Astrocyte of the hippocampus (primary cell): Measurements from ENCODE around the gene GLMP.
"Not testable (repeated sequence)": the region's sequence is repeated elsewhere in the genome, so short reads cannot be mapped to it uniquely, and the experiment has no call there.

ENCODE experiments used
- DNase-seq: peaks from one replicate; pipeline ENCODE4 v3.0.0; 2011; ENCODE audit warnings: low read depth, low spot score

The GLMP gene

GRCh38 chr1:156295391-156295947 lies at the start of gene GLMP:
GLMP (minus strand) TSS chr1:156295679; CDS start chr1:156295645, 34 bp downstream.
- DNase-seq, result peak; percentile 79

DNA sequence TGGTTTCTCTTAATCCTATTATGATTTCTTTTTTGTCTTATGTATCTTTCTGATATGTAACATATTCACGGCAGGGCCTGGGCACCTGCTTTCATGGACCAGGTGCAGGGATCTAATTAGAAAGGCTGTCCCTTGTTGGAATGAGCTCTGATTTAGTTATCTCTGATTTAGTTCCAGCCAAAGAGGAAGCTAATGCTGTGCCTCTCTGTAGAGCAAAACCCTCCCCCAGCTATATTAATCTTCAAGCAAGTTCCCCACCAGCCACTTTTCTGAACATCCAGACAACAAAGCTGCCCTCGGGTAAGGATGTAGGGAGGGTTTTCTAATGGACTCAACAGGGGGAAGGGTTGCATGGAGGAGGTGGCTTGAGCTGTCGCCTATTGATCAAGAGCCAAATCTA lies 48.9 kb upstream of the GLMP start:
- DNase-seq, result no peak

- no peak for DNase-seq
Measured at GRCh38 chr1:156342166-156342955, 46.9 kb upstream of the GLMP start.

GRCh38 chr1:156338180-156338976 lies 42.9 kb upstream of the GLMP start, which contains the start of the genes CCT3 and TSACC:
CCT3 (minus strand) TSS chr1:156338292; CDS start chr1:156338184, 108 bp downstream.
TSACC (plus strand) TSS chr1:156338526; CDS start chr1:156339758, 1,232 bp downstream.
- peak; percentile 100 for DNase-seq

- no peak for DNase-seq
Measured at GRCh38 chr1:156337888-156338179, 42.4 kb upstream of the GLMP start.

GRCh38 chr1:156337052-156337887 lies 41.8 kb upstream of the GLMP start:
- peak; percentile 15 for DNase-seq

DNA sequence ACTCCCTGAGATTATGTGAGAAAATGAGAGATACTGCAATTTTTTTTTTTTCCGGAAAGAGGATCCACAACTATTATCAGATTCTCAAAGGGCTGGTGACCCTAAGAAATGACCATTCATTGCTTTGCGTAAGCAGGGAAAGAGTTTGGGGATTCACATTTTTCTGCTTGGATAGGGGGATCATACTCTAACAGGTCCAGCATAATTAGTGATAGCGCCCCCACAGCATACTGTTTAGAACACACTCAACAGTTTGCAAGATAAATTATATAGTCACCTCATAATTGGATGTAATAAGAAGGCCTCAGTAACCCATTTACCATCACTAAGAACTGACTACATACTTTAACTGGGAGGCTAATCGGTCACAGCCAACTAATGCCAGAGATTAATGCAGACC lies 40.8 kb upstream of the GLMP start:
- DNase-seq, result no peak

- DNase-seq, result not testable (repeated sequence)
Measured at GRCh38 chr1:156323179-156323578, 27.7 kb upstream of the GLMP start.

- DNase-seq, result no peak
Measured at GRCh38 chr1:156320560-156320959, 25.1 kb upstream of the GLMP start.

DNA sequence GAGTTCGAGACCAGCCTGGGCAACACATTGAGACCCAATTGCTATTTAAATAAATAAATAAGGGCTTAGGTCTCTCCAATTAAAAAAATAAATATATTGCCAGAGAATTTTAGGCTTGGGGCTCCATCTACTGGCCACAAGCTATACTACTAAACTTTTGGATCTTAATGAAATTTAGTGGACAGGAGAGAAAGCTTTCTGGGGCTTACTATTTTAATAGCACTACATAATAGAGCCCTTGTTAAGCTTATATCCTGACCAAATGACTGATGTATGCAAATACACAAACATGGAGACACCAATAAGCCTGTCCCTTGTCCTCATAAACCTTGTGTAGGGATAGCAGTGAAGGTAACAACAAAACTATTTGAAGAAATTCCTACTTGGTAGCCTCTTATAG lies 24.2 kb upstream of the GLMP start:
- peak; percentile 53 for DNase-seq

GRCh38 chr1:156316909-156317308 lies 21.4 kb upstream of the GLMP start:
- no peak for DNase-seq

GRCh38 chr1:156310962-156311361 lies 15.5 kb upstream of the GLMP start:
- DNase-seq, result peak; percentile 25

- no peak for DNase-seq
Measured at GRCh38 chr1:156308078-156308477, 12.6 kb upstream of the GLMP start.

DNA sequence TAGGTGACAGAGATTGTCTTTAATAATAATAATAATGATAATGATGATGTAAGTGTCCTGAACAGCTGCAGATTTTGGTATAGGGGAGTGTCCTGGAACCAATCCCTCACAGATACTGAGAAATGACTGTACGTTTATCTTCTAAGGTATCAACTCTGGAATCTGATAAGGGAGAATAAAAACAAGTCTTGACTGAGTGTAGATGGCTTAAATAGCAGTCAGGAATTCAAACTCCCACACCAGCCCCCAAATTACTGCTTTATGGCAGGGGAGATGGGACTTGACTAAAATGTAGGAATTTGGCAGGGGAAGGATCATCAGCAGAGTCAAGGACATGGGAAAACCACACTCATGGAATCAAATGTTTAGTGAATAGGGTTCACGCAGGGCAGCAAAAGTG lies 9.7 kb upstream of the GLMP start:
- DNase-seq, result no peak

GRCh38 chr1:156303241-156303640 lies 7.8 kb upstream of the GLMP start:
- DNase-seq, result no peak

GRCh38 chr1:156298852-156299357 lies 3.4 kb upstream of the GLMP start, which contains the start of gene VHLL:
VHLL (minus strand) TSS chr1:156299307; CDS start chr1:156299189, 118 bp downstream.
- no peak for DNase-seq

- DNase-seq, result no peak
Measured at GRCh38 chr1:156293895-156294294, 1.6 kb downstream of the GLMP start.

DNA sequence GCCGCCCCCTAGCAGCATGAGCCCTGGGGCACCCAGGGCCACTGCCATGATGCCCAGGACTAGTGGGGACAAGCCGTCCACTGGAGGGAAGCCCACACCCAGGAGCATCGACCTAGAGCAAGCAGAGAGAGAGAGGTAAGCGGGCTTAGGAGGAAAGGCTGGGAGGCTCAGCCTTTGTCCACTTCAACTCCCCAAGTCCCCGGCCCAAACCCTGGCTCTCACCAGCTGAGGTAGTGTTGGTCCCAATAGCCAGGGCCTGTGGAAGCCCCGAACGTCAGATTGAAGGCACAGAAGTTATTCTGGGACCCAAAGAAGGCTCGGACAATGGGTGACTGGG lies 2.4 kb downstream of the GLMP start:
- no peak for DNase-seq

DNA sequence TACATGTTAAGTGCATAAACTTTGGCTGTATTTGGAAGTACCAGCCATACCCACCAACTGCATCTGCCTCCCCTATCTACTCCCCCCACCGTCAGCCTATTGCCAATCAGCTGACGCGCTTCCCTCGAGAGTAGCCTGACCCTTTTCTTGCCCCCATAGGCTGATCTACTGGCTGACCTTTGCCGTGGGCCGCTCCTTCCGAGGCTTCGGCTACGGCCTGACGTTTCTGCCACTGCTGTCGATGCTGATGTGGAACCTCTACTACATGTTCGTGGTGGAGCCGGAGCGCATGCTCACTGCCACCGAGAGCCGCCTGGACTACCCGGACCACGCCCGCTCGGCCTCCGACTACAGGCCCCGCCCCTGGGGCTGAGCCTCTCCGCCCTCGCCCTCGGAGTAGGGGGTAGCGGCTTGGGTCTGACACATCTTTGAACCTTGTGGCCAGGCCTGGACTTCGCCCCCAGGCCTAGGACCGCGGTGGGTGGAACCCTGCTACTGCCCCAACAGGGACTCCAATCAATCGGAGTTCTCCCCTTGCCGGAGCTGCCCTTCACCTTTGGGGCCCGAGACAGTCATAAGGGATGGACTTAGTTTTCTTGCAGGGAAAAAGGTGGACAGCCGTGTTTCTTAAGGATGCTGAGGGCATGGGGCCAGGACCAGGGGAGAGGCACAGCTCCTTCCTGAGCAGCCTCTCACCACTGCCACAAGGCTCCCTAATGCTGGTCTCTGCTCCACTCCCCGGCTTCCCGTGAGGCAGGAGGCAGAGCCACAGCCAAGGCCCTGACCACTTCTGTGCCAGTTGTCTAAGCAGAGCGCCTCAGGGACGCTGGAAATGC lies 4.0 kb downstream of the GLMP start:
- peak; percentile 92 for DNase-seq

DNA sequence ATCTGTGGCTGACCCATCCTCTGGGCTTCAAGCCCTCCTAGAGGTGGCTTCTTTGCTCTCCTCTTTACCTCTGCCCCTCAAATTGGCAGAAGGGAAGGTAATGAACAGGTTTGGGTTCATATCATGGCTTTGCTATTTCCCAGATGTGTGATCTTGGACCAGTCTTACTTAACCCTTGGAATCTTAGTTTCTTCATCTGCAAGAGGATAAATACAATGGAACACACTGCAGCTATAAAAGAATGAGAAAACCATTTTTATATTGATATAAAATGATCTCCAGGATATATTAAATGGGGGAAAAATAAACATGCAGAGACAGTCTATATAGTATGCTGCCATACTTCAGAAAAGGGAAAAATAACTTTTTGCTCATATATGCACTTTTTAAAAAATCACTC lies 5.6 kb downstream of the GLMP start:
- DNase-seq, result no peak

DNA sequence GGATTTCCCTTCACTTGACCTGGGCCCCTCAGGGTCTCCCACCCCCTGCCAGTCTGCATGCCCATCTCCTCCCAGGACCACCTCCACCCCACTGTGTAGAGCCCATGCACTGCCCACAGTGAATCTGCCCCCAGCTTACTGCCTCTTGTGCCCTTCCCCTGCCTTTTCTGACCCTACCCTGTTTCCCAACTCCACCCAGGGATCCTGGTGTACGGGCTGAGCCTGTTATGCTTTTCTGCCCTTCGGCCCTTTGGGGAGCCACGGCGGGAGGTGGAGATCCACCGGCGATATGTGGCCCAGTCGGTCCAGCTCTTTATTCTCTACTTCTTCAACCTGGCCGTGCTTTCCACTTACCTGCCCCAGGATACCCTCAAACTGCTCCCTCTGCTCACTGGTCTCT lies 9.4 kb downstream of the GLMP start:
- DNase-seq, result no peak
